Measurements from ENCODE around the gene CD22.

CD22 gene

GRCh38 chr19:35315883-35316282 is 13.1 kb upstream of the CD22 start:
- no peak for DNase-seq

- no peak for DNase-seq
These were observed 12.4 kb upstream of the CD22 start for GRCh38 chr19:35316560-35316959.

DNA sequence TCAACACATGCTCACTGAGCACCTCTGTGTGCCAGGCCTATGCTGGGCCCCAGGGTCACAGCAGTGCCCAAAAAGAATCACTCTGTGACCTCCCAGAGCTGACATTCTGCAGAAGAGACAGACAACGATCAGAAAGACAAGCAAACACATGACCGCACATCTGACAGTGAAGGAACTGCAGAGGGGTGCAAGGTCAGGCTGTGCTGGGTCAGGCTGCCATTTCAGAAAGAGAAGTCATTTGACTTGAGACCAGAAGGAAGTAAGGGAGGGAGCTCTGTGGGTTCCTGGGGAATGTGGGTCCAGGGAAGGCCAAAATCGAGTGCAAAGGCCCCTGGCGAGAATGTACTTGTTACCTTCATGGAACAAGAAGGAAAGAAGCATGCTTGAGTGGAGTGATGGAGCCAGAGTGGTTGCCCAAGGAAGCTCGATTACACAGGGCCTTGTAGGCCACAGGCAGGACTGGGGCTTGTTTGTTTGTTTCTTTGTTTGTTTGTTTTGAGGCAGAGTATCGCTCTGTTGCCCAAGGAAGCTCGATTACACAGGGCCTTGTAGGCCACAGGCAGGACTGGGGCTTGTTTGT is 11.4 kb upstream of the CD22 start:
- no peak for DNase-seq

GRCh38 chr19:35318679-35319448 is 10.1 kb upstream of the CD22 start:
- no peak for DNase-seq

- DNase-seq = no peak
These were observed 8.8 kb upstream of the CD22 start for GRCh38 chr19:35320065-35320713.

DNA sequence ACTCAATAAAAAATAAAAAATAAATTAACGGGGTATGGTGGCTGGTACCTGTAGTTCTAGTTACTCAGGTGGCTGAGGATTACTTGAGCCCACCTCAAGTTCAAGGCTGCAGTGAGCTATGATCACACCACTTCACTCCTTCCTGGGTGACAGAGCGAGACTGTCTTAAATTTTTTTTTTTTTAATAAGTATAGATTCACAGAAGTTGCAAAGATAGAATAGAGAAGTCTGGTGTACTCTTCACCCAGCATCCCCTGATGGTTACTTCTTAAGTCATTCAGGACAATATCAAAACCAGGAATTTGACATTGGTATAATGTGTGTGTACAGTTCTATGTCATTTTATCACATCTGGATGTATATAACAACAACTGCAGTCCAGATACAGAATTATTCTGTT is 7.7 kb upstream of the CD22 start:
- no peak for DNase-seq

GRCh38 chr19:35322014-35322413 is 7.0 kb upstream of the CD22 start:
- no peak for DNase-seq

GRCh38 chr19:35327642-35328041 is 1.3 kb upstream of the CD22 start:
- no peak for DNase-seq

DNA sequence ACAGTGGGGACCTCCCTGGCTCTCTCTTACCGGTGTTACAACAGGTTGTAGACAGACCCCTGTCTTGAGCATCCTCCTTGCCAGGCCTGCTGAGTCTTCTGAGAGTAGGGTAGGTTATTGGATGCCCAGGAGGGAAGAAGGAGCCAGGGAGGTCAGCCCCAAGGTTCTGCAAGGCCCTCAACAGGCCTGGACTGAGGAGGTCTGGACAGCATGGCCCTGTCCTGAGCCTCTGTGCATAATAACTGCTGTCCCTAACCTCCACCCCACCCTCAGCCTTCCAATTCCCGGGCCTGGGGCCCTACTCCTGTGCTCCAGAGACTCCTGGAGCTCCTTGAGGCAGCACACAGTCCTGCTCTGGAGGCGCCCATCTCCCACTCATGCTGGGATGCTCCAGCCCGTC is 336 bp downstream of the CD22 start:
- DNase-seq = no peak

DNA sequence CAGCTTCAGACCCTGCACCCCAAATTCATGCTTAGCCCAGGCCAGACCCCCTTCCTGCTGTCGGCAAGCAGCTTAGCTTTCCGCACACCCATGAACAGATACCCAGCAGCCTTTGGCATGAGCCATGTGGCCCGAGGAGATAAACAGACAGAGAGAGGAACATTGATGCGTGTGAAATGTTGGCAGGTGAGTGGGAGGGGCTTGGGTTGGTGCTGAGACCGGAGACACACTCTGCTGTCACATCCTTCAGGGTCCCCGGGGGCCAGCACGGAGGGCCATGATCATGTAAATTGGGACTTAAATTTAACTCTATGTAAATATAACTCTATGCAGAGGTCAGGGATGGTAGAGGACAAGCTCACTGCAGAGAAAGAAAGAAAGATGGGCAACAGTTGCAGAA is 1.5 kb downstream of the CD22 start:
- DNase-seq = no peak

- no peak for DNase-seq
These were observed 2.7 kb downstream of the CD22 start for GRCh38 chr19:35331551-35332214.

- peak; percentile 16 for DNase-seq
These were observed 3.8 kb downstream of the CD22 start for GRCh38 chr19:35332817-35333216.

DNA sequence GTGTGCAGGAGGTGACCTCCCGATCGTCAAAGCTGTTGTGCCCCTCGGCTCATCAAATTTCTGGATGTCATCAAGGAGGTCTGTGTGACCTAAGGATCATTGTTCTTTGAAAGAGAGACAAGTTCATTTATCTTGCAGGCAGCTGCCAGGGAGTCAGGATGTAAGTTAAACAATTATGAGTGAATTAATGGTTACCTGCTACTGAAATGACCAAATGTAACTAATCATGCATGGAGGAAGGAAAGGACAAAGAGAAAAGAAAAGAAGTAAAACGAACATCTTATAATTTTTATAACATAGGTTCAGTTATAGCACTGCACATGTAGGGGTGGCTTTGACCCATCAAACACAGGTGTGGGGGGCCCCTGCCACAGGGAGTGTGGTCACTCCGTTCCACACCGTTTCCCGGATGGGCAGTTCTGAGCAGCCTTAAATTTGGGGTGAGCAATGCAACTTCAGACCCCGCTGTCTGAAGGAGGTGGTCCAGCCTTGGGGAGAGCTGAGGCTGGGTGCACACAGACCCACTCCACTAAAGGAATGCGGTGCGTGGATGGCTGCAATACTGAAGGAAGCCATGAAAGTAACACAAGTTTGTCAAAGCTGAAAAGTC is 5.3 kb downstream of the CD22 start:
- no peak for DNase-seq

GRCh38 chr19:35336166-35336955 is 7.4 kb downstream of the CD22 start:
- DNase-seq = no peak

GRCh38 chr19:35337097-35337983 is 8.4 kb downstream of the CD22 start:
- no peak for DNase-seq

GRCh38 chr19:35337984-35338296 is 9.0 kb downstream of the CD22 start:
- DNase-seq = no peak

DNA sequence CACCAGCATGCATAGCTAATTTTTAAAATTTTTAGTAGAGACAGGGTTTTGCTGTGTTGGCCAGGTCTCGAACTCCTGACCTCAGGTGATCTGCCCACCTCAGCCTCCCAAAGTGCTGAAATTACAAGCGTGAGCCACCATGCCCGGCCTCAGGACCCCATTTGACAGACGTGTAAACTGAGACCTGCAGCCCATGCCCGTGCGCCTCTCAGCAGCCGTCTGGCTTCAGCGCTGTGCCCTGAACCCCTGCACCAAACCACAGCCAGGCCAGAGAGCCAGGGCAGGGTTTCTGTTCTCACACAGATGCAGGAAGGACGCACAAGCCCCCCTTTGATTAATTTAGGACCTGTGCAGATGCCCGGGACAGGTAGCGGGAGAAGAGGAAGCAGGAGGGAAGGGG is 11.4 kb downstream of the CD22 start:
- DNase-seq = no peak

- no peak for DNase-seq
These were observed 12.0 kb downstream of the CD22 start for GRCh38 chr19:35341006-35341405.

GRCh38 chr19:35341565-35342225 is 12.7 kb downstream of the CD22 start:
- no peak for DNase-seq

GRCh38 chr19:35342430-35342829 is 13.4 kb downstream of the CD22 start:
- no peak for DNase-seq

- DNase-seq = no peak
These were observed 15.6 kb downstream of the CD22 start for GRCh38 chr19:35344511-35345031.
